ENCODE data around the gene LHX2.

The LHX2 gene

DNA sequence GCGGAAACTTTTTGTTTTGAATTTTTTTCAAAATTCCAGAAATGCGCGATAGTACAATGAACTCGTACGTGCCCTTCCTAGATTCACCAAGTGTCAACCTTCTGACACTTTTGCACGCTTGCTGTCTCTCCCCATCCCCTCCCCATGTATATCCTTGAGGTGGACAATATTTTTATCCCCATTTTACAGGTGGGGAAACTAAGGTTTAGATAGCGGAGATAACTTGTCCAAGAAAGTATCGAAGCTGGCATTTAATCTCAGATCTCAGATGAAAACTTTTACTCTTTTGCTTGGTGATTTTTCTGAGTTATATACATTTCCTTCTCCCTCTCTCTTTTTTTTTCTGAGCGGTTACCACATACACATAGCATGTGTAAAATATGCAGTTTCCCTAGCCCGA lies 34.6 kb downstream of the LHX2 start:
- Mint-ChIP-seq H3K9me3 (no peaks in the 10 kb centered on the region), H3K4me1 (peaks cover 4% of the 10 kb centered on the region), H3K27ac (no peak overlapping the region), H3K27me3 (peaks cover 93% of the 10 kb centered on the region), H3K4me3 (no peak overlapping the region)
- DNase-seq, result no peak
- ATAC-seq, result no peak

DNA sequence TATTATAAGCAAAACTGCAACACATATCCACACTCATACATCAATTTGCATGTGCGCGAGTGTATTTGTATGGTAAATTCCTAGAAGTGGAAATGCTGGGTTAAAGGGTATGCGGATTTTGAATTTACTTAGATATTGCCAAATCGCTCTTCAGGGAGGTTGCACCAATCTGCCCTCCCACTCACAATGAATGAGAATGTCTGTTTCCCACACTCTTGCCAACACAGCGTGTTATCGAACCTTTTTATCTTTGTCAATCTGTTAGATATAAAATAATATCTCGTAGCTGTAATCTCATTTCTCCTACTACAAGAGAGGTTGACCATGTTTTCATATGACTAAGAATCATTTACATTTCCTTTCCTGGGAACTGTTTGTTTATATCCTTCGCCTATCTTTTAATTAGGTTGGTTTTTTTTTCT lies 35.7 kb downstream of the LHX2 start:
- Mint-ChIP-seq H3K9me3 (no peaks in the 10 kb centered on the region), H3K27ac (no peak overlapping the region), H3K4me1 (peaks cover 2% of the 10 kb centered on the region), H3K4me3 (no peak overlapping the region), H3K27me3 (peaks cover 93% of the 10 kb centered on the region)
- ATAC-seq, result no peak
- DNase-seq, result no peak

DNA sequence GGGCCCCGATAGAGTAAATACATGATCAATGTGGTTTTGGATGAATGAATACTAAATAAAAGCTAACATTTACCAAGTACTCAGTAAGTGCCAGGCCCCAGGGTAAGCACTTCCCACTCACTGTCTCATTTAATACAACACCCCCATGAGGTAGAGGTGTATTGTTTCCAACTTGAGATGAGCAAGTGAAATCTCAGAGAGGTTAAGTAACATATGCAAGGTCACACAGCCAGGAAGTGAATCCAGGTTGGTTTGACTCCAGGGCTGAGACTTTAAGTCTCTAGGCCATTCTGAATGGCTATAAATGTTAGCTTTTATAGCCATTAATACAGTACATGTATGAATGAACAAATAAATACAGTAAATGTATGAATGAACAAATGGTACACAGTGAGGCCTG lies 39.4 kb downstream of the LHX2 start:
- Mint-ChIP-seq H3K27me3 (peaks cover 88% of the 10 kb centered on the region), H3K4me1 (peaks cover 5% of the 10 kb centered on the region), H3K27ac (no peak overlapping the region), H3K4me3 (no peak overlapping the region), H3K9me3 (peaks cover 0 to 6% of the 10 kb centered on the region in 2 donors)
- no peak for DNase-seq
- no peak for ATAC-seq

DNA sequence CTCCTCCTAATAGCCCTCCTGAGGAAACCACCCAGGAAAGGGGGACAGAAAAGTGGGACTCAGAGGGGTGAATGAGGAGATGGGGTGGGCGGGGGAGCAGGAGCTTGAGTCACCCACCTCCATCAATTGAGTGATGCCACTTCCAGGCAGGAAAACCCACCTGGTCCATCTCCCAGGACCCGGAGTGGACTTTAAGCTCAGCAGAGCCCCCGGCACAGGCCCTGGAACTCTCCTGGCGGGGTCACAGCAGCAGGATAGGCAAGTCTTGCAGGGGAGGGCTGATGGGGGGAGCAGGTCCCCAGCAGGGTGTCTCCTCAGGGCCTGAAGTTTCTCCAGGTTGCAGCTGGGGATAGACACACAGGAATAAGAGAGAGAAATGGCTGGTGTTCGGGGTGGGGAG lies 40.8 kb downstream of the LHX2 start:
- ATAC-seq, result no peak
- H3K27ac Mint-ChIP-seq, result no peak overlapping the region
- H3K9me3 Mint-ChIP-seq, result peaks cover 0 to 6% of the 10 kb centered on the region in 2 donors
- H3K27me3 Mint-ChIP-seq, result peaks cover 86% of the 10 kb centered on the region
- no peak overlapping the region for H3K4me3 Mint-ChIP-seq
- H3K4me1 Mint-ChIP-seq, result peaks cover 5% of the 10 kb centered on the region
- DNase-seq, result no peak

DNA sequence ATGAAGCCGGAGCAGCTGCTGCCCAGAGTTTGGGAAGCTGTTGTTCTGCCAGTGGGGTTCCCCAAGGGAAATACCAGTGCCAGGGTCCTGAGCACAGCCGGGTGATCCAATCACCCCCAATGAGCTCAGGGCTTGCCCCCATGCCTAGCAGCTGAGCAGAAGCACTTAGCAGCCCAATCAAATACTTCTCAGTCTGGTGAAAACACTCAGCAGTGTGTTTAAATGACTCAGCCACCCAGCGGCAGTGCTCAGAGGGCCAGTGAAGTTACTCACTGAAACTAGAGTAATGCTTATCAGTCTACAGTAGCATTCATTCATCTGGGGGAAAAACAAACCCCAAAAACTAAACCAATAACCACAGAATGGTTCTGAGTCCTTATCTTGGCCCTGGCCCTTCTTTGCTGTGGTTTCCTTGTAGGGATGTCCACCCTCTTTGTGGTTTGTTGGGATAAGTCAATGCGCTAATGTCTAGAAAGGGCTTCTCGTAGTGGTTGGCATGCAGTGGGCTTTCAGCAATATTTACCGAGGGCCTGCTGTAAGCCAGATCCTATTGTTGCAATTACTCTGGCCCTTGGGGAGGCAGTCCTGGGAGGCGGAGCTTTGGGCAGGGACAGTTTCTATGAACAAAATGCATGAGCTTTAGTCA lies 43.1 kb downstream of the LHX2 start:
- peak; percentile 99 for ATAC-seq
- Mint-ChIP-seq H3K4me1 (peaks cover 5% of the 10 kb centered on the region), H3K9me3 (peaks cover 6 to 7% of the 10 kb centered on the region in 2 donors), H3K27me3 (peaks cover 89% of the 10 kb centered on the region), H3K4me3 (no peak overlapping the region), H3K27ac (no peak overlapping the region)
- peak; percentile 36 to 73 for DNase-seq

DNA sequence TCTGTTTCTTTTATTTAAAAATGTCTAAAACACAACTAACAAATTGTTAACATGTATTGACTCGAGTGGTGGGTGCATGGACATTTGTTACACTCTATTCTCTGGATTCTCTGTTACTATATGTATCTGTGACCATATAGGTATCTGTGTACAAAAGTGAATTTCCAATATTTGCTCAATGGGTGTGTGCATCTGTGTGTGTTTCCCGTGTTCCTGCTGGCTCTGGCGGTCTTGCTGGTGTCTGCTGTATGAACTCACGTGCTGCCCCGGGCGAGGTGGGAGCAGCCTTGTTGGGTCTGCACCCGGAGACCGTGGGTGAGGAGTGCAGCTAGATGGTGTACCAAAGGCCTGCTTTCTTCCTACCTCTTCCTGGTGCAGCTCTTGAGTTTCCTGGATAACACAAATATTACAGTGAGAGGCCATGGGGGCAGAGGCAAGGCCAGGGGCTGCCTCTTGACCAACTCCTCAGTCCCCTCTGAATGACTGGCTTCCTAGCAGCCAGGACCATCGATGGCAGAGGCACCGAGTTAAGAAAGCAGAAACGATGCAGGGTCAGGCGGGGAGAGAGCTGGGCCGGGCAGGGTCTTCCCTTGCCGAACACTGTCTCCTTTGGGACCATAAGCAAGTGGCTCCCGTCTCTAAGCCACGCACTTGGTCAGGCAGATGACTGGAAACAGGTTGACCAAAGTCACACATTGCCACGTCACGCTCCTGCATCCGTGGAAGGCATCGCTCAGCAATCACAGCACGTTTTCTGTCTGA lies 49.5 kb downstream of the LHX2 start:
- Mint-ChIP-seq H3K27me3 (peaks cover 59% of the 10 kb centered on the region), H3K9me3 (peaks cover 0 to 9% of the 10 kb centered on the region in 2 donors), H3K4me3 (no peak overlapping the region), H3K4me1 (no peaks in the 10 kb centered on the region), H3K27ac (no peak overlapping the region)
- ATAC-seq (no peak), DNase-seq (no peak)

DNA sequence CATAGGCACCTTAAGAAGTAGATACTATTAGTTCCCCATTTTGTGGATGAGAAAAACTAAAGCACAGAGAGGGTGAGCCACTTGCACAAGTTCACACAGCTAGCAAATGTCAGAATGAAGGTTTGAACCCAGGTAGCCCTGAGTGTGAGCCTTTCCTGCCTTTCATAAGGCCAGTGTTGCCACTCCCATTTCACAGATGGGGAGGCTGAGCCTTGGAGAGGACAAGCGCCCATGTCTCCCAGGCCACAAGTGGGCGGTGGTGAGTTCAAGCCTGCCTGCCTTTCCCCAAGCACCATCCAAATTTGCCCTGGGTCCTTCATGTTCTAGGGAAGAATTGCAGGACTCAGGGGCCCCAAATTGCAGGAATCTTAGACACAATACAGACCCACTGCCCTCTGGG lies 50.6 kb downstream of the LHX2 start:
- Mint-ChIP-seq H3K27ac (no peak overlapping the region), H3K4me3 (no peak overlapping the region), H3K9me3 (peaks cover 0 to 9% of the 10 kb centered on the region in 2 donors), H3K4me1 (no peaks in the 10 kb centered on the region), H3K27me3 (peaks cover 48% of the 10 kb centered on the region)
- no peak for ATAC-seq
- DNase-seq, result no peak

DNA sequence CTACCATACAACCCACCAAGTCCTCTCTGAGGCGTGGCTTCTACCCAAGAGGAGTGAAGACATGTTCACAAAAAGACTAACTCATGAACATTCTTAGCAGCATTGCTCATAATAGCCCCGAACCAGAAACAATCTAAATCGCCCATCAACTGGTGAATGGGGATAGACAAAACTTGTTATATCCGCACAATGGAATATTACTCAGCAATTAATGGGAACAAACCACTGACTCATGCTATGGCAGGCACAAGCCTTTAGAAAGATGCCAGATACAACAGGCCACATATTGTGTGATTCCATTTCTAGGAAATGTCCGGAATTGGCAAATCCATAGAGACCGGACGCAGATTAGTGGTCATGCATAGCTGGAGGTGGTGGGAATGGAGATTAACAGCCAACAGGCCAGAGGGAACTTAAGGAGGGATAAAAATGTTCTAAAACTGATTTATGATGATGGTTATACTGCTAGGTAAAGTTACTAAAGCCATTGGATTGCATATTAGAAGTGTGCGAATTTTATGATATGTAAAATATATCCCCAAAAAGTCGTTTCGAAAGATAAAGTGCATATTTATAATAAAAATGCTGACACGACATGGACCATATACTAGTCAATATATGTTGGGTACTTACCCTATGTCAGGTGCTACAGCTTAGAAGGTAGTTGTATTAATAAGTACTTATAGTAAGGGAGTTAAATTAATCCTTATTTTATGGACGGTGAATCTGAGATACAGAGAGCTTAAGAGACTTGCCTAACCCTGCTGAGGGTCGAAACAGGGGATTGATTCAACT lies 55.4 kb downstream of the LHX2 start:
- ATAC-seq (no peak), DNase-seq (no peak)
- Mint-ChIP-seq H3K27ac (no peak overlapping the region), H3K9me3 (peaks cover 0 to 6% of the 10 kb centered on the region in 2 donors), H3K4me1 (no peaks in the 10 kb centered on the region), H3K27me3 (peaks cover 6% of the 10 kb centered on the region), H3K4me3 (no peak overlapping the region)

DNA sequence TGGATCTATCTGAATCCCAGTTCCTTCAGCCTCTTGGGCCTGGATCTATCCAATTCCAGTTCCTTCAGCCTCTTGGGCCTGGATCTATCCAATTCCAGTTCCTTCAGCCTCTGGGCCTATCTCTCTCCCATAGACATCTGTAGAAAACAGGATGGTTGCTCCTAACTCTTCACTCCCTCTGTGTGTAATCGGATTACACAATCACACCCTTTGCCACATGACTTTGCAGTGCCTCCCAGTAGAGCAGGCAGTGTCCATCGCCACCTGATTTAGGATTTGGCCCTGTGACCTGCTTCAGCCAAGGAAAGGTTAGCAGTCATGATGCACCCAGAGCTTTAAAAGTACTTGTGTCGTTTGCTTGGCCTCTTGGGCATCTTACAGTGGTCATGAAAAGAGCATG lies 56.7 kb downstream of the LHX2 start:
- Mint-ChIP-seq H3K27me3 (peaks cover 11% of the 10 kb centered on the region), H3K9me3 (peaks cover 0 to 6% of the 10 kb centered on the region in 2 donors), H3K4me1 (no peaks in the 10 kb centered on the region), H3K4me3 (no peak overlapping the region), H3K27ac (no peak overlapping the region)
- ATAC-seq (no peak), DNase-seq (no peak)

DNA sequence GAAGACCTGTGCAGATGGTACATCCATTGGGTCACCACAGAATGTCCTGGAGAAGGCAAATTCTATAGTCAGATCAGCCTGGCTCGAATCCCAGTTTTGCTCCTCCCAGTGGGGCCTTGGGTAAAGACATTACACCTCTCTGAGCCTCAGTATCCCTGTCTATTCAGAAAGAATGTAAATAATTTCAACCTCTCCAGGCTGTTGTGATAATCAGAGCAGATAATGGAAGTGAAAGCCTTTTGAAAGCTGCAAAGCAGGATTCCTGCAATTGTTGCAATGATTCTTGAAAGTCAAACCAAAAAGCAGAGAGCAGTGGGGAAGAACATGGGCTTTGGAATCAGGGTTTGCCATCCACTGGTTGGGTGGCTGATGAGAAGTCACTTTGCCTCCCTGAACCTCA lies 63.2 kb downstream of the LHX2 start:
- Mint-ChIP-seq H3K9me3 (no peaks in the 10 kb centered on the region), H3K4me1 (no peaks in the 10 kb centered on the region), H3K27me3 (peaks cover 39% of the 10 kb centered on the region), H3K4me3 (no peak overlapping the region), H3K27ac (no peak overlapping the region)
- no peak for DNase-seq
- no peak for ATAC-seq

DNA sequence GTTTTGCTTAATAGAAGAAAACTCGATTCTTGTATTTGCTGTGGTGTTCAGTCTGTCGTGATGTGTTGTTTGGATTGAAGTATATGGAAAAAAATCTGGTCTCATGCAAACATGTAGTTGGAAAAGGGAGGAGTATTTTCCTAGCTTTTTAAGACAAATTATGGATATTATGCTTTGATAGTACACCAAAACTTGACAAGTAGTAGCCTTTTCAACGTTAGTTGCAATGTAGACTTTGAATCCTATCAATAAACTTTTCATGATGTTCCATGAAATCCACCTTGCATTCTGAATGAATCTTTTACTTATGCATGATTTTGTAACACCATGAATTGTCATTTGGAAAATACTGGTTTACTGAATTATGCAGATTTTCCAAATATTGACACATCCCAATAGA lies 64.2 kb downstream of the LHX2 start:
- H3K4me3 Mint-ChIP-seq, result no peak overlapping the region
- no peak for ATAC-seq
- no peaks in the 10 kb centered on the region for H3K4me1 Mint-ChIP-seq
- H3K9me3 Mint-ChIP-seq, result no peaks in the 10 kb centered on the region
- peaks cover 41% of the 10 kb centered on the region for H3K27me3 Mint-ChIP-seq
- H3K27ac Mint-ChIP-seq, result no peak overlapping the region
- DNase-seq, result no peak

DNA sequence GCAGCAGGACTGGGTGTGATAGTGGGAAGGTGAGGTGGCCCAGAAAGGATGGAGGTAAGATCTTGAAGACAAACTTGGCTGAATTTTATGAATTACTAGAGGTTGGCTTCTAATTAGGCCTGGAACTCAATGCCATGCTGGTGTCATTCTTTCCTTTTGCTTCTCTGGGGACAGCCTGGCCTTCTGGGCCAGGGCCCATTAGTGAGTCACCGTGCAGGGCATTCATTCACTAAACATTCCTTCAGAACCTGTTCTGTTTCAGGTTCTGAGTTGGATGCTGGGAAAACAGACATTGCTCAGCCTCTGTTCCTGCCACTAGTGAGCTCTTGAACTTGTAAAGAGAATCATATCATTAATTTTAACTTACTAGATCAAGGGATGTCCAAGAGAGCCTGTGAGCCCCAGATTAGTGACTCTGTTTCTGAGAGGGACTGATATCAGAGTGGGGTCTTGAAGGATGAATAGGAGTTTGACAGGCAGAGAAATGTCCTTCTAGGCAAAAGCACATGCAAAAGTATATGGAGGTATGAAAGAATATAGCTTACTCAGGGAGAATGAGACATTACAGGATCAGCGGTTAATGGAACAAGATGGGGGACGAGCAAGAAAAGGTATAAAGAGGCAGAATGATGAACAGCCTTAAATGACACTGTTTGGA lies 66.5 kb downstream of the LHX2 start:
- H3K27ac Mint-ChIP-seq, result peak overlapping the region in 1 of 2 donors; percentile 31
- H3K4me3 Mint-ChIP-seq, result no peak overlapping the region
- H3K9me3 Mint-ChIP-seq, result no peaks in the 10 kb centered on the region
- H3K4me1 Mint-ChIP-seq, result no peaks in the 10 kb centered on the region
- H3K27me3 Mint-ChIP-seq, result peaks cover 32% of the 10 kb centered on the region
- no peak for ATAC-seq
- no peak for DNase-seq

DNA sequence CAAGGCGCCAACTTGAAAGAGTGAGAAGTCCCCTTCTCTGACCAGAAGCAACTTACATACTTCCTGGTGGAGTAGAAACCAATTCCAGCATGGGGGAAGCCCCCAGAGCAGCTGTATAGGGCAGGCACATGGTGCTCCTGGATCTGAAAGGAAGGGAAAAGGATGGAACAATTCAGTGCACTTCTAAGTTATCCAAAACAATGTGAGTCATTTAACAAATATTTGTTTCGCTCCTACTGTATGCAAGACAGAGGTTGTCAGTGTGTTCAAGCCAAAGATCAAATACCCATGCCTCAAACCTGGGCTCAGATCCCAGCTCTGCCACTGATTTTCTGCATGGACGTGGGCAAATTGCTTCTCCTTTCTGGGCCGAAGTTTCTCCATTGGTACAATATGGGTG lies 67.1 kb downstream of the LHX2 start:
- no peak overlapping the region for H3K4me3 Mint-ChIP-seq
- no peak for DNase-seq
- no peaks in the 10 kb centered on the region for H3K9me3 Mint-ChIP-seq
- H3K4me1 Mint-ChIP-seq, result no peaks in the 10 kb centered on the region
- ATAC-seq, result no peak
- no peak overlapping the region for H3K27ac Mint-ChIP-seq
- peaks cover 29% of the 10 kb centered on the region for H3K27me3 Mint-ChIP-seq

DNA sequence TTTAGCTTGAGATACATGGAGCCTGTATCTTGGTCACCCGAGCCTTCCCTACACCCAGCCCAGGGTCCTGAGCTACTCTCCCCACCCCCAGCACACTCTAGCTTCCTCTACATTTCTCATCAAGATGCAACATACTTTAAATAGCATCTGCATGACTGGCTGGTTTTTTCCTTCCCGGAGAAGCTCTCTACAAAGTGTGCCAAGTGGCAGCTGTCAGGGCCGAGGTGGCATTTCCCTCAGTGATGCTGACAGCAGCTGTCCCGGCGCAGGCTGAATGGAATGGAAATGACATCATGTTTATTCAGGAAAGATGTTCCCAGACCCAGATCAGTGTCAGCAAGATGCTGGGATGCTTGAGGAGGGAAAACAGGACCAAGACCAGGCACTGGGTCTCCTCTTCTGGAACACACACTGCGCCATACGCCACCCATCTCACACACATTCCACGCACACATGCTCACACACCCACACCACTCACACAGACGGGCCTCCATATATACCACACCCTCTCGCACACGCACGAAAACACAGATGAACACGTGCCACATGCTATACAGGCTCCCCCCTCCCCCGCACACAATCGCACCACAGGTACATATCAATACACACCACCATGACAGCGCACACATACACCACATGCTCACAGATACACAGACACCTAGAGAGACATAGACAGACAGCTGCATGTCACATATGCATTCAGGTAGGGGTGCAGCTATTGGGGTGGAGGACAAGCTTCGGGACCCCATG lies 67.8 kb downstream of the LHX2 start:
- DNase-seq (no peak), ATAC-seq (no peak)
- H3K9me3 Mint-ChIP-seq, result peaks cover 0 to under 1% of the 10 kb centered on the region in 2 donors
- no peaks in the 10 kb centered on the region for H3K4me1 Mint-ChIP-seq
- peaks cover 26% of the 10 kb centered on the region for H3K27me3 Mint-ChIP-seq
- no peak overlapping the region for H3K27ac Mint-ChIP-seq
- H3K4me3 Mint-ChIP-seq, result no peak overlapping the region

DNA sequence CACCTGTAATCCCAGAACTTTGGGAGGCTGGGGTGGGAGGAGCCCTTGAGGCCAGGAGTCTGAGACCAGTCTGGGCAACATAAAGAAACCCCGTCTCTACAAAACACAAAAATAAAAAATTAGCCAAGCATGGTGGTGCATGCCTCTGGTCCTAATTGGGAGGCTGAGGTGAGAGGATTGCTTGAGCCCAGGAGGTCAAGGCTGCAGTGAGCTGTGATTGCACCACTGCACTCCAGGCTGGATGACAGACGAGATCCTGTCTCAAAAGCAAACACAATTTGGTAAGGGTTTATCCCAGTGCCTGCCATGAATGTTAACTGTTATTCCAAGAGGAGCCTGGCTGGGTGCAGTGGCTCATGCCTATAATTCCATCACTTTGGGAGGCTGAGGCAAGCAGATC lies 71.1 kb downstream of the LHX2 start:
- Mint-ChIP-seq H3K4me3 (no peak overlapping the region), H3K4me1 (no peaks in the 10 kb centered on the region), H3K27me3 (peaks cover 26% of the 10 kb centered on the region), H3K27ac (no peak overlapping the region), H3K9me3 (peaks cover 11 to 26% of the 10 kb centered on the region in 2 donors)
- DNase-seq (no peak), ATAC-seq (no peak)

Measured in stimulated activated naive CD8-positive, alpha-beta T cell treated with anti-CD3 and anti-CD28 coated beads, Interleukin-15, amount 100 ng/mL, for 72 hours (primary cell).